Activated CD8-positive, alpha-beta T cell treated with anti-CD3 and anti-CD28 coated beads for 36 hours (primary cell): Measurements from ENCODE around the gene HIPK1. TPM values are rescaled to one million over a fixed set of nuclear protein-coding genes. Genes with fewer than 3 reads are reported as not detected.

Source experiments
- ATAC-seq: fragments of 200-7000 bp; cut with Tn5 transposase; one replicate; pipeline ENCODE4 v1.10.0; 2021; ENCODE audit warnings: mild to moderate bottlenecking, moderate library complexity
- CTCF ChIA-PET: fragments of 350-600 bp; sonication (Branson Sonifier 250); formaldehyde crosslinking; loops from one replicate; lab custom pipeline; 2021; ENCODE audit warnings: antibody characterized with exemption; lab: Charles Lee
- POLR2A ChIA-PET: fragments of 350-600 bp; sonication (Branson Sonifier 250); formaldehyde crosslinking; loops from one replicate; lab custom pipeline; 2021; ENCODE audit warnings: antibody characterized with exemption; lab: Charles Lee
- DNase-seq: peaks from one replicate; pipeline ENCODE4 v3.0.0-alpha.2; 2020
- H3K27ac Mint-ChIP-seq: one replicate; pipeline ENCODE4 v1.8.0; 2021; ENCODE audit warnings: mild to moderate bottlenecking, mixed read lengths
- H3K27me3 Mint-ChIP-seq: one replicate; pipeline ENCODE4 v1.8.0; 2021; ENCODE audit warnings: mixed read lengths
- H3K36me3 Mint-ChIP-seq: one replicate; pipeline ENCODE4 v1.8.0; 2021; ENCODE audit warnings: low read depth, mixed read lengths
- H3K4me1 Mint-ChIP-seq: one replicate; pipeline ENCODE4 v1.8.0; 2021; ENCODE audit warnings: low read depth, mixed read lengths
- H3K4me3 Mint-ChIP-seq: one replicate; pipeline ENCODE4 v1.8.0; 2021; ENCODE audit warnings: mild to moderate bottlenecking, moderate library complexity, mixed read lengths
- H3K9me3 Mint-ChIP-seq: one replicate; pipeline ENCODE4 v1.8.0; 2021; ENCODE audit warnings: mixed read lengths
- CTCF ChIP-seq: fragments of 200-600 bp; IDR thresholded peaks from one replicate; pipeline ENCODE4 v1.8.0; 2022; ENCODE audit warnings: antibody characterized with exemption, mild to moderate bottlenecking
- intact Hi-C: fragments of 100-400 bp; cut with micrococcal nuclease; formaldehyde crosslinking; loops from one replicate; pipeline ENCODE4 v1.10.0; 2022
- total RNA-seq, 2 experiments: library from RNA; stranded (reverse); gene quantifications; one replicate each; pipeline ENCODE4 v1.2.3, GENCODE V29; 2021

HIPK1 gene
- total RNA-seq, 2 experiments from 2014 or later, result 42.8 to 45.1 TPM

GRCh38 chr1:113980110-113980509 lies 51.0 kb downstream of the HIPK1 start:
- no peaks in the 10 kb centered on the region for H3K36me3 Mint-ChIP-seq
- TF ChIP-seq CTCF, result no peak
- no peaks in the 10 kb centered on the region for H3K9me3 Mint-ChIP-seq
- H3K27me3 Mint-ChIP-seq, result no peaks in the 10 kb centered on the region
- ATAC-seq, result no peak
- DNase-seq, result no peak
- no peak overlapping the region for H3K4me3 Mint-ChIP-seq
- H3K4me1 Mint-ChIP-seq, result peaks cover 36% of the 10 kb centered on the region
- ChIA-PET POLR2A (no interaction called here), CTCF (interaction anchor here (1.4 to 1.9 kb wide), 4 partner anchors 17 to 338 kb away, joined by 3 to 23 read pairs (median 6); no protein-coding TSS in a partner anchor)
- intact Hi-C loops, result no loop called here
- H3K27ac Mint-ChIP-seq, result no peak overlapping the region

- Mint-ChIP-seq H3K4me3 (no peak overlapping the region), H3K9me3 (no peaks in the 10 kb centered on the region), H3K27me3 (no peaks in the 10 kb centered on the region), H3K4me1 (peaks cover 17% of the 10 kb centered on the region), H3K27ac (no peak overlapping the region), H3K36me3 (no peaks in the 10 kb centered on the region)
- ATAC-seq, result no peak
- intact Hi-C loops, result no loop called here
- ChIA-PET POLR2A (no interaction called here), CTCF (interaction anchor here (1.8 kb wide), 1 partner anchor 8 kb away, joined by 4 read pairs; no protein-coding TSS in a partner anchor)
- DNase-seq, result no peak
- no peak for TF ChIP-seq CTCF
Observed at GRCh38 chr1:113981962-113982931, 53.1 kb downstream of the HIPK1 start.

- ChIA-PET POLR2A (no interaction called here), CTCF (interaction anchor here (1.8 kb wide), 1 partner anchor 8 kb away, joined by 4 read pairs; no protein-coding TSS in a partner anchor)
- no peak for ATAC-seq
- TF ChIP-seq CTCF, result no peak
- Mint-ChIP-seq H3K27me3 (no peaks in the 10 kb centered on the region), H3K27ac (no peak overlapping the region), H3K4me1 (peaks cover 12% of the 10 kb centered on the region), H3K9me3 (no peaks in the 10 kb centered on the region), H3K4me3 (no peak overlapping the region), H3K36me3 (no peaks in the 10 kb centered on the region)
- intact Hi-C loops, result no loop called here
- no peak for DNase-seq
Observed at GRCh38 chr1:113982949-113983348, 53.8 kb downstream of the HIPK1 start.

- Mint-ChIP-seq H3K27me3 (no peaks in the 10 kb centered on the region), H3K27ac (no peak overlapping the region), H3K4me1 (peaks cover 8% of the 10 kb centered on the region), H3K9me3 (no peaks in the 10 kb centered on the region), H3K4me3 (no peak overlapping the region), H3K36me3 (no peaks in the 10 kb centered on the region)
- DNase-seq (no peak), ATAC-seq (no peak)
- POLR2A ChIA-PET, result interaction anchor here (0.6 kb wide), 1 partner anchor 31 kb away, joined by 3 read pairs; no protein-coding TSS in a partner anchor
- CTCF ChIA-PET, result interaction anchor here (1.8 kb wide), 1 partner anchor 9 kb away, joined by 4 read pairs; no protein-coding TSS in a partner anchor
- intact Hi-C loops, result no loop called here
- no peak for TF ChIP-seq CTCF
Observed at GRCh38 chr1:113983391-113983790, 54.3 kb downstream of the HIPK1 start.

- TF ChIP-seq CTCF, result no peak
- Mint-ChIP-seq H3K27ac (no peak overlapping the region), H3K4me1 (peaks cover 4% of the 10 kb centered on the region), H3K9me3 (no peaks in the 10 kb centered on the region), H3K4me3 (no peak overlapping the region), H3K27me3 (no peaks in the 10 kb centered on the region), H3K36me3 (no peaks in the 10 kb centered on the region)
- DNase-seq (no peak), ATAC-seq (no peak)
- intact Hi-C loops, result no loop called here
- CTCF ChIA-PET, result interaction anchor here (1.8 kb wide), 1 partner anchor 9 kb away, joined by 4 read pairs; no protein-coding TSS in a partner anchor
- POLR2A ChIA-PET, result interaction anchor here (0.6 kb wide), 1 partner anchor 32 kb away, joined by 3 read pairs; no protein-coding TSS in a partner anchor
Observed at GRCh38 chr1:113983826-113984225, 54.7 kb downstream of the HIPK1 start.
